ENCODE measurements around the gene PHOSPHO1. TPM values are rescaled to one million over a fixed set of nuclear protein-coding genes. Genes with fewer than 3 reads are reported as not detected.
"Not testable (repeated sequence)": the region's sequence is repeated elsewhere in the genome, so short reads cannot be mapped to it uniquely, and the experiment has no call there.

Gene PHOSPHO1
- total RNA-seq, 1 experiment from 2014 or later = 0.48 TPM

DNA sequence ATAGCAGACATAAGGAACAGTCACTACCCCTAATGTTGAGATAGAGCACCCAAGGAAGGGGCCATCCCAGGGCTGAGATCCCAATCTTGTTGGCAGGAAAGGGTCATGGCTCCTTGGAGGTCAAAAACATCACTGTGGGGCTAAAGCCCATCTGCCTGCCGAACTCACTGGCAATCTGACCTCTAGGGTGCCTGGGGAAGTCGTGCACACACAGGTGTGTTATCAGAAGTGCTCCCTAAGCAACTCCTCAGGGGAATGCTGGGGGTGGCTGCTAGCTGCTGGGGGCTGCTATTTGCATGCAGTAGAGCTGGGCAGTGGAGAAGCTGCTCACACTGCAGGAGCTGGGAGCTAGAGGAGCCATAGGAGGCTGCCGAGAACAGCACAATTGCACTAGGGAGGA, 47.5 kb upstream of the PHOSPHO1 start:
- no peak overlapping the region for H3K4me3 ChIP-seq (ENCODE audit: low read depth, low read length)
- Mint-ChIP-seq H3K9me3 (ENCODE audit: unreplicated experiment) (no peaks in the 10 kb centered on the region), H3K4me1 (ENCODE audit: low read depth, unreplicated experiment) (no peaks in the 10 kb centered on the region), H3K27ac (ENCODE audit: unreplicated experiment) (no peak overlapping the region), H3K4me3 (ENCODE audit: unreplicated experiment) (no peak overlapping the region), H3K27me3 (ENCODE audit: insufficient read depth, unreplicated experiment) (no peaks in the 10 kb centered on the region), H3K36me3 (ENCODE audit: insufficient read depth, unreplicated experiment) (no peaks in the 10 kb centered on the region)
- TF ChIP-seq, protein P1, sequence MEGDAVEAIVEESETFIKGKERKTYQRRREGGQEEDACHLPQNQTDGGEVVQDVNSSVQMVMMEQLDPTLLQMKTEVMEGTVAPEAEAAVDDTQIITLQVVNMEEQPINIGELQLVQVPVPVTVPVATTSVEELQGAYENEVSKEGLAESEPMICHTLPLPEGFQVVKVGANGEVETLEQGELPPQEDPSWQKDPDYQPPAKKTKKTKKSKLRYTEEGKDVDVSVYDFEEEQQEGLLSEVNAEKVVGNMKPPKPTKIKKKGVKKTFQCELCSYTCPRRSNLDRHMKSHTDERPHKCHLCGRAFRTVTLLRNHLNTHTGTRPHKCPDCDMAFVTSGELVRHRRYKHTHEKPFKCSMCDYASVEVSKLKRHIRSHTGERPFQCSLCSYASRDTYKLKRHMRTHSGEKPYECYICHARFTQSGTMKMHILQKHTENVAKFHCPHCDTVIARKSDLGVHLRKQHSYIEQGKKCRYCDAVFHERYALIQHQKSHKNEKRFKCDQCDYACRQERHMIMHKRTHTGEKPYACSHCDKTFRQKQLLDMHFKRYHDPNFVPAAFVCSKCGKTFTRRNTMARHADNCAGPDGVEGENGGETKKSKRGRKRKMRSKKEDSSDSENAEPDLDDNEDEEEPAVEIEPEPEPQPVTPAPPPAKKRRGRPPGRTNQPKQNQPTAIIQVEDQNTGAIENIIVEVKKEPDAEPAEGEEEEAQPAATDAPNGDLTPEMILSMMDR (IDR thresholded peaks at IDR 0.05; ENCODE audit: insufficient read depth in 1 of 2, low read depth in 1 of 2, low read length in 1 of 2, severe bottlenecking in 1 of 2, unreplicated experiment in 1 of 2) = no peak
- ChIA-PET POLR2A (no interaction called here), CTCF (interaction anchor here (1.5 kb wide), 1 partner anchor 13 kb away, joined by 4 read pairs; no protein-coding TSS in a partner anchor)
- no peaks in the 10 kb centered on the region for H3K4me1 ChIP-seq
- intact Hi-C loops (cut with micrococcal nuclease; ENCODE audit: unreplicated experiment) = no loop called here
- DNase-seq = peak in 1 of 2 experiments; percentile 38
- no peaks in the 10 kb centered on the region for H3K27me3 ChIP-seq (replicated peaks; ENCODE audit: control insufficient read depth, insufficient read depth, low read length)
- no peaks in the 10 kb centered on the region for H3K9me3 ChIP-seq
- BruUV-seq (replicated peaks) = no TSS peak
- H3K36me3 ChIP-seq (ENCODE audit: control insufficient read depth, insufficient read depth, low read length) = no peaks in the 10 kb centered on the region

DNA sequence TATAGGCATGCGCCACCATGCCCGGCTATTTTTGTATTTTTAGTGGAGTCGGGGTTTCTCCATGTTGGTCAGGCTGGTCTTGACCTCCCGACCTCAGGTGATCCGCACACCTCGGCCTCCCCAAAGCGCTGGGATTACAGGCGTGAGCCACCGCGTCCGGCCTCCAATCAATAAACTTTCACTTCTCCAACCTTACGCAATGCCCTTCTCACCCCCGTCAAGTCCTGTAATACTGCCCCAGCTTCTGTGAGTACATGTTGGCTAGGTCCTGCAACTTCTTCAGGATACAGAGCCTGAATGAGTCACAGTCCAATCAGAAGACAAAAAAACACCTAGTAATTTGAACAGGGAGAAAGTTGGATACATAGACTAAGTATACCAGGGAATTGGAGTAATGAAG, 47.1 kb upstream of the PHOSPHO1 start:
- H3K9me3 Mint-ChIP-seq (ENCODE audit: unreplicated experiment) = no peaks in the 10 kb centered on the region
- no TSS peak for BruUV-seq (replicated peaks)
- intact Hi-C loops (cut with micrococcal nuclease; ENCODE audit: unreplicated experiment) = no loop called here
- ChIA-PET CTCF (interaction anchor here (1.5 kb wide), 1 partner anchor 13 kb away, joined by 4 read pairs; no protein-coding TSS in a partner anchor), POLR2A (no interaction called here)
- no peaks in the 10 kb centered on the region for H3K36me3 ChIP-seq (ENCODE audit: control insufficient read depth, insufficient read depth, low read length)
- H3K36me3 Mint-ChIP-seq (ENCODE audit: insufficient read depth, unreplicated experiment) = no peaks in the 10 kb centered on the region
- H3K27me3 ChIP-seq (replicated peaks; ENCODE audit: control insufficient read depth, insufficient read depth, low read length) = no peaks in the 10 kb centered on the region
- H3K4me1 Mint-ChIP-seq (ENCODE audit: low read depth, unreplicated experiment) = no peaks in the 10 kb centered on the region
- H3K27me3 Mint-ChIP-seq (ENCODE audit: insufficient read depth, unreplicated experiment) = no peaks in the 10 kb centered on the region
- TF ChIP-seq, protein P1 (IDR thresholded peaks at IDR 0.05; ENCODE audit: insufficient read depth in 1 of 2, low read depth in 1 of 2, low read length in 1 of 2, severe bottlenecking in 1 of 2, unreplicated experiment in 1 of 2) = no peak
- H3K4me3 Mint-ChIP-seq (ENCODE audit: unreplicated experiment) = no peak overlapping the region
- no peak overlapping the region for H3K27ac Mint-ChIP-seq (ENCODE audit: unreplicated experiment)
- H3K4me1 ChIP-seq = no peaks in the 10 kb centered on the region
- H3K9me3 ChIP-seq = no peaks in the 10 kb centered on the region
- H3K4me3 ChIP-seq (ENCODE audit: low read depth, low read length) = no peak overlapping the region
- peak in 1 of 2 experiments; percentile 30 for DNase-seq

DNA sequence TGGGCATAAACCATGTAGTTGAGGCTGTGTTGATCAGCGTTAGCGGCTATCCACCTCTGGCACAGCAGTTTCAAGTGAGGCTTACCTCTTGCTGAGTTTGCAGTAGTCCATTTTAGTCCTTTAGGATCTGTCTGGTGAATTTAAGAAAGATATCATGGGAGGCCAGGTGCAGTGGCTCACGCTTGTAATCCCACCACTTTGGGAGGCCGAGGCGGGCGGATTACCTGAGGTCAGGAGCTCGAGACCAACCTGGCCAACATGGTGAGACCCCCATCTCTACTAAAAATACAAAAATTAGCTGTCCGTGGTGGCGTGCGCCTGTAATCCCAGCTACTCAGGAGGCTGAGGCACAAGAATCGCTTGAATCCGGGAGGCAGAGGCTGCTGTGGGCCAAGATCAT, 45.4 kb upstream of the PHOSPHO1 start:
- DNase-seq = peak in 1 of 2 experiments; percentile 22
- H3K27me3 Mint-ChIP-seq (ENCODE audit: insufficient read depth, unreplicated experiment); H3K4me1 Mint-ChIP-seq (ENCODE audit: low read depth, unreplicated experiment); H3K27me3 ChIP-seq (replicated peaks; ENCODE audit: control insufficient read depth, insufficient read depth, low read length); H3K9me3 ChIP-seq; H3K4me3 Mint-ChIP-seq (ENCODE audit: unreplicated experiment); POLR2A ChIA-PET; BruUV-seq (replicated peaks); H3K4me1 ChIP-seq; H3K36me3 ChIP-seq (ENCODE audit: control insufficient read depth, insufficient read depth, low read length); H3K27ac Mint-ChIP-seq (ENCODE audit: unreplicated experiment); intact Hi-C loops (cut with micrococcal nuclease; ENCODE audit: unreplicated experiment); H3K9me3 Mint-ChIP-seq (ENCODE audit: unreplicated experiment); H3K4me3 ChIP-seq (ENCODE audit: low read depth, low read length); H3K36me3 Mint-ChIP-seq (ENCODE audit: insufficient read depth, unreplicated experiment): not testable (repeated sequence)
- CTCF ChIA-PET = interaction anchor here (0.6 to 0.8 kb wide), 3 partner anchors 51 to 390 kb away, joined by 3 to 6 read pairs (median 3); no protein-coding TSS in a partner anchor

DNA sequence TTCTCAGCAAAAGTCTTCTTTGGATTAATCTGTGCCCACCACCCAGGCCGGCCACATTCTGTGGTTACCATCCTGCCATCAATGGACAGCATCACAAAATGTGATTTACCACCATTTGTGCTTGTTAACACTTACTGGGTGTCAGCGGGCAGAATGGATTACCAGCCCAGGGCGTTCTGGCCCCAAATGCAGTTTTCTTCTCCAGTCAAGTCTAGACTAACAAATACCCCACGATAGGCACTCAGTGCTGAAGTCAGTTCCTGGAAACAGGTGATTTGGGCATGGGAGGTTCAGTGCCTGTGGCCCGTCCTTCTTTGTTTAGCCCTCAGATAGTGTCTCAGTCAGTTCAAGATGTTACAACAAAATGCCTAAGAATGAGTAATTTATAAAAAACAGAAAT, 38.8 kb upstream of the PHOSPHO1 start:
- CTCF ChIA-PET = interaction anchor here (0.7 kb wide), 1 partner anchor 960 kb away, joined by 3 read pairs; no protein-coding TSS in a partner anchor
- Mint-ChIP-seq H3K27me3 (ENCODE audit: insufficient read depth, unreplicated experiment) (no peaks in the 10 kb centered on the region), H3K27ac (ENCODE audit: unreplicated experiment) (no peak overlapping the region), H3K4me3 (ENCODE audit: unreplicated experiment) (no peak overlapping the region), H3K36me3 (ENCODE audit: insufficient read depth, unreplicated experiment) (no peaks in the 10 kb centered on the region), H3K9me3 (ENCODE audit: unreplicated experiment) (no peaks in the 10 kb centered on the region), H3K4me1 (ENCODE audit: low read depth, unreplicated experiment) (no peaks in the 10 kb centered on the region)
- no peak for DNase-seq
- Histone ChIP-seq H3K27me3 (replicated peaks; ENCODE audit: control insufficient read depth, insufficient read depth, low read length) (no peaks in the 10 kb centered on the region; the same call in 1 of the 2 replicates), H3K4me3 (ENCODE audit: low read depth, low read length) (no peak overlapping the region), H3K9me3 (no peaks in the 10 kb centered on the region), H3K36me3 (ENCODE audit: control insufficient read depth, insufficient read depth, low read length) (no peaks in the 10 kb centered on the region), H3K4me1 (no peaks in the 10 kb centered on the region)
- TF ChIP-seq, protein P1 (IDR thresholded peaks at IDR 0.05; ENCODE audit: insufficient read depth in 1 of 2, low read depth in 1 of 2, low read length in 1 of 2, severe bottlenecking in 1 of 2, unreplicated experiment in 1 of 2) = no peak
- intact Hi-C loops (cut with micrococcal nuclease; ENCODE audit: unreplicated experiment) = no loop called here
- no TSS peak for BruUV-seq (replicated peaks)
- POLR2A ChIA-PET = no interaction called here
